ENCODE measurements around the gene SMAD2.

- TF ChIP-seq, protein P1, sequence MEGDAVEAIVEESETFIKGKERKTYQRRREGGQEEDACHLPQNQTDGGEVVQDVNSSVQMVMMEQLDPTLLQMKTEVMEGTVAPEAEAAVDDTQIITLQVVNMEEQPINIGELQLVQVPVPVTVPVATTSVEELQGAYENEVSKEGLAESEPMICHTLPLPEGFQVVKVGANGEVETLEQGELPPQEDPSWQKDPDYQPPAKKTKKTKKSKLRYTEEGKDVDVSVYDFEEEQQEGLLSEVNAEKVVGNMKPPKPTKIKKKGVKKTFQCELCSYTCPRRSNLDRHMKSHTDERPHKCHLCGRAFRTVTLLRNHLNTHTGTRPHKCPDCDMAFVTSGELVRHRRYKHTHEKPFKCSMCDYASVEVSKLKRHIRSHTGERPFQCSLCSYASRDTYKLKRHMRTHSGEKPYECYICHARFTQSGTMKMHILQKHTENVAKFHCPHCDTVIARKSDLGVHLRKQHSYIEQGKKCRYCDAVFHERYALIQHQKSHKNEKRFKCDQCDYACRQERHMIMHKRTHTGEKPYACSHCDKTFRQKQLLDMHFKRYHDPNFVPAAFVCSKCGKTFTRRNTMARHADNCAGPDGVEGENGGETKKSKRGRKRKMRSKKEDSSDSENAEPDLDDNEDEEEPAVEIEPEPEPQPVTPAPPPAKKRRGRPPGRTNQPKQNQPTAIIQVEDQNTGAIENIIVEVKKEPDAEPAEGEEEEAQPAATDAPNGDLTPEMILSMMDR (IDR thresholded peaks at IDR 0.05) = no peak
- TF ChIP-seq POLR2A (IDR thresholded peaks at IDR 0.05) = no peak
Measured at GRCh38 chr18:47790036-47790435, 140.4 kb downstream of the SMAD2 start.

Data from thyroid gland (tissue), 4 donors.